Middle frontal gyrus (tissue), 1 donor: ENCODE measurements around the gene HS6ST2.

ENCODE experiments used
- DNase-seq: peaks from one replicate; pipeline ENCODE4 v3.0.0-alpha.2; 2015; ENCODE audit warnings: low spot score; ENCODE audit errors: extremely low spot score

The HS6ST2 gene

GRCh38 chrX:132622130-132622529, 336.3 kb downstream of the HS6ST2 start:
- DNase-seq: no peak

GRCh38 chrX:132618810-132619209, 339.6 kb downstream of the HS6ST2 start:
- no peak for DNase-seq

- DNase-seq: no peak
Measured at GRCh38 chrX:132615391-132616131, 342.9 kb downstream of the HS6ST2 start.

GRCh38 chrX:132614297-132614696, 344.1 kb downstream of the HS6ST2 start:
- DNase-seq: no peak

GRCh38 chrX:132613801-132614200, 344.6 kb downstream of the HS6ST2 start:
- DNase-seq: no peak

GRCh38 chrX:132612821-132613564, 345.4 kb downstream of the HS6ST2 start:
- no peak for DNase-seq

GRCh38 chrX:132610536-132610935, 347.9 kb downstream of the HS6ST2 start:
- DNase-seq: no peak

- no peak for DNase-seq
Measured at GRCh38 chrX:132609362-132609848, 349.0 kb downstream of the HS6ST2 start.

- no peak for DNase-seq
Measured at GRCh38 chrX:132603700-132604286, 354.6 kb downstream of the HS6ST2 start.

GRCh38 chrX:132602701-132603100, 355.7 kb downstream of the HS6ST2 start:
- no peak for DNase-seq

GRCh38 chrX:132594999-132595398, 363.4 kb downstream of the HS6ST2 start:
- no peak for DNase-seq

GRCh38 chrX:132594129-132594528, 364.3 kb downstream of the HS6ST2 start:
- no peak for DNase-seq

GRCh38 chrX:132592880-132593279, 365.5 kb downstream of the HS6ST2 start:
- DNase-seq: no peak

GRCh38 chrX:132591719-132592275, 366.6 kb downstream of the HS6ST2 start:
- DNase-seq: no peak

GRCh38 chrX:132590350-132591026, 367.9 kb downstream of the HS6ST2 start:
- DNase-seq: no peak

GRCh38 chrX:132584936-132585335, 373.5 kb downstream of the HS6ST2 start:
- DNase-seq: no peak

GRCh38 chrX:132576939-132577338, 381.5 kb downstream of the HS6ST2 start:
- DNase-seq: no peak
